ENCODE results near the gene EFTUD2.

Gene EFTUD2

DNA sequence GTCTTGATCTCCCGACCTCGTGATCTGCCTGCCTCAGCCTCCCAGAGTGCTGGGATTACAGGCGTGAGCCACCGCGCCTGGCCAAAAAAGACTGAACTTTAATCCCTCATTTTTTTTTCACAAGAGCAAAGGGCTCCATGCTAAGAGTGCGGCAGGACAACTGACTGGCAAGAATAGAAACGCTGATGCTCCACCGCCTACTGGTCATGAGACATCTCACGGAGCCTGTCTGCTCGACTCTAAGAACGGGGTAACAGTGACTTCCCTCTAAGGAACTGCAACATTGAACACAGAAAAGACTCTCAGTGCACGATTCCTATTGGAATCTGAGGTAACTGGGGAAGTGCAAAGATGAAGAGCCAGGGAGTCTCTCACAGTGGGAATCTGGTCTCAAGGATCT, 27.7 kb downstream of the EFTUD2 start:
- TF ChIP-seq PPARA (CRISPR knock-in tag; IDR thresholded peaks at IDR 0.05; ENCODE audit: borderline replicate concordance) = no peak
- TF ChIP-seq, protein P1, sequence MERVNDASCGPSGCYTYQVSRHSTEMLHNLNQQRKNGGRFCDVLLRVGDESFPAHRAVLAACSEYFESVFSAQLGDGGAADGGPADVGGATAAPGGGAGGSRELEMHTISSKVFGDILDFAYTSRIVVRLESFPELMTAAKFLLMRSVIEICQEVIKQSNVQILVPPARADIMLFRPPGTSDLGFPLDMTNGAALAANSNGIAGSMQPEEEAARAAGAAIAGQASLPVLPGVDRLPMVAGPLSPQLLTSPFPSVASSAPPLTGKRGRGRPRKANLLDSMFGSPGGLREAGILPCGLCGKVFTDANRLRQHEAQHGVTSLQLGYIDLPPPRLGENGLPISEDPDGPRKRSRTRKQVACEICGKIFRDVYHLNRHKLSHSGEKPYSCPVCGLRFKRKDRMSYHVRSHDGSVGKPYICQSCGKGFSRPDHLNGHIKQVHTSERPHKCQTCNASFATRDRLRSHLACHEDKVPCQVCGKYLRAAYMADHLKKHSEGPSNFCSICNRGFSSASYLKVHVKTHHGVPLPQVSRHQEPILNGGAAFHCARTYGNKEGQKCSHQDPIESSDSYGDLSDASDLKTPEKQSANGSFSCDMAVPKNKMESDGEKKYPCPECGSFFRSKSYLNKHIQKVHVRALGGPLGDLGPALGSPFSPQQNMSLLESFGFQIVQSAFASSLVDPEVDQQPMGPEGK (CRISPR knock-in tag; IDR thresholded peaks at IDR 0.05; ENCODE audit: borderline replicate concordance) = no peak
- no peak for ATAC-seq

DNA sequence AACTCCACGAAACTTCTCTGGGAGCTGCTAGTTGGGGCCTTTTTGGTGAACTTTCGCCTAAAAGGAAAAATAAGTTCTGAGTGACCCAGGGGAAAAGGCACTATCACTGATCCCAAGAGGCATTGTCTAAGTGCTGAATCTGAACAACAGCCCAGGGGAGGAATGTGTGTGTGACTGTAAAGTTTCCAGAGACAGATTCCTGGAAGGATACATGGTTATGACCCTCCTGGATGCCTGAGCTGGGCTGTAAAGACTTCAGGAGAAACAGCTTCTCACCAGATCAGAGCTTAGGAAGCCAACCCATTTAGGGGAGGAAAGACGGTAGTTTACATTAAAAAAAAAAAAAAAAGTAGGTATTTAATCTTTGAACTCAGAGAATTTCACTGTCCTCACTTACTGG, 31.4 kb downstream of the EFTUD2 start:
- no peak for ATAC-seq
- TF ChIP-seq, protein P1 (CRISPR knock-in tag; IDR thresholded peaks at IDR 0.05; ENCODE audit: borderline replicate concordance) = no peak
- TF ChIP-seq OSR1 (CRISPR knock-in tag; IDR thresholded peaks at IDR 0.05) (no peak), BACH2 (CRISPR knock-in tag; IDR thresholded peaks at IDR 0.05; ENCODE audit: borderline replicate concordance) (no peak), GLIS3 (CRISPR knock-in tag; IDR thresholded peaks at IDR 0.05) (no peak), ESRRG (CRISPR knock-in tag; IDR thresholded peaks at IDR 0.05) (no peak), ZC3H10 (CRISPR knock-in tag; IDR thresholded peaks at IDR 0.05) (no peak), ZFP30 (CRISPR knock-in tag; IDR thresholded peaks at IDR 0.05) (no peak), SNAI2 (CRISPR knock-in tag; IDR thresholded peaks at IDR 0.05) (no peak)
- TF ChIP-seq, protein P2, sequence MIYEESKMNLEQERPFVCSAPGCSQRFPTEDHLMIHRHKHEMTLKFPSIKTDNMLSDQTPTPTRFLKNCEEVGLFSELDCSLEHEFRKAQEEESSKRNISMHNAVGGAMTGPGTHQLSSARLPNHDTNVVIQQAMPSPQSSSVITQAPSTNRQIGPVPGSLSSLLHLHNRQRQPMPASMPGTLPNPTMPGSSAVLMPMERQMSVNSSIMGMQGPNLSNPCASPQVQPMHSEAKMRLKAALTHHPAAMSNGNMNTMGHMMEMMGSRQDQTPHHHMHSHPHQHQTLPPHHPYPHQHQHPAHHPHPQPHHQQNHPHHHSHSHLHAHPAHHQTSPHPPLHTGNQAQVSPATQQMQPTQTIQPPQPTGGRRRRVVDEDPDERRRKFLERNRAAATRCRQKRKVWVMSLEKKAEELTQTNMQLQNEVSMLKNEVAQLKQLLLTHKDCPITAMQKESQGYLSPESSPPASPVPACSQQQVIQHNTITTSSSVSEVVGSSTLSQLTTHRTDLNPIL (CRISPR knock-in tag; IDR thresholded peaks at IDR 0.05; ENCODE audit: low read depth) = no peak
- TF ChIP-seq, protein P3, sequence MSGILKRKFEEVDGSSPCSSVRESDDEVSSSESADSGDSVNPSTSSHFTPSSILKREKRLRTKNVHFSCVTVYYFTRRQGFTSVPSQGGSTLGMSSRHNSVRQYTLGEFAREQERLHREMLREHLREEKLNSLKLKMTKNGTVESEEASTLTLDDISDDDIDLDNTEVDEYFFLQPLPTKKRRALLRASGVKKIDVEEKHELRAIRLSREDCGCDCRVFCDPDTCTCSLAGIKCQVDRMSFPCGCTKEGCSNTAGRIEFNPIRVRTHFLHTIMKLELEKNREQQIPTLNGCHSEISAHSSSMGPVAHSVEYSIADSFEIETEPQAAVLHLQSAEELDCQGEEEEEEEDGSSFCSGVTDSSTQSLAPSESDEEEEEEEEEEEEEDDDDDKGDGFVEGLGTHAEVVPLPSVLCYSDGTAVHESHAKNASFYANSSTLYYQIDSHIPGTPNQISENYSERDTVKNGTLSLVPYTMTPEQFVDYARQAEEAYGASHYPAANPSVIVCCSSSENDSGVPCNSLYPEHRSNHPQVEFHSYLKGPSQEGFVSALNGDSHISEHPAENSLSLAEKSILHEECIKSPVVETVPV (CRISPR knock-in tag; IDR thresholded peaks at IDR 0.05) = no peak

DNA sequence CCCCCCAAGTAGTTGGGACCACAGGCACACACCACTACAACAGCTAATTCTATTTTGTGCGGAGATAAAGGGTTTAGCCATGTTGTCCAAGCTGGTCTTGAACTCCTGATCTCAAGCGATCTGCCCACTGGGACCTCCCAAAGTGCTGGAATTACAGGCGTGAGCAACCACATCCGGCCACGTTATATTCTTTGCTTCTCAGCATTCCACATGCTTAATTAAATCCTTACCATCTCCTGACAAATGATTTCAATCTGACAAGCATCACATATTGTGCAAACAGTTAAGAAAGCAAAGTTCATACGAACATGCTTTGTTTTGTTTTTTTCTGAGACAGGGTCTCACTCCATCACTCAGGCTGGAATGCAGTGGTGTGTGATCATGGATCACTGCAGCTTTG, 33.3 kb downstream of the EFTUD2 start:
- no peak for ATAC-seq
- TF ChIP-seq ZFP3 (CRISPR knock-in tag; IDR thresholded peaks at IDR 0.05) (no peak), ZFP30 (CRISPR knock-in tag; IDR thresholded peaks at IDR 0.05) (no peak), BACH2 (CRISPR knock-in tag; IDR thresholded peaks at IDR 0.05; ENCODE audit: borderline replicate concordance) (no peak), ARNTL (CRISPR knock-in tag; IDR thresholded peaks at IDR 0.05; ENCODE audit: borderline replicate concordance, low read depth) (no peak), ESRRG (CRISPR knock-in tag; IDR thresholded peaks at IDR 0.05) (no peak), ZNF565 (CRISPR knock-in tag; conservative IDR thresholded peaks at IDR 0.05; ENCODE audit: low read depth) (no peak), ZNF70 (CRISPR knock-in tag; IDR thresholded peaks at IDR 0.05) (no peak), ISL1 (CRISPR knock-in tag; IDR thresholded peaks at IDR 0.05) (no peak), SNAI2 (CRISPR knock-in tag; IDR thresholded peaks at IDR 0.05) (no peak)
- TF ChIP-seq, protein P4, sequence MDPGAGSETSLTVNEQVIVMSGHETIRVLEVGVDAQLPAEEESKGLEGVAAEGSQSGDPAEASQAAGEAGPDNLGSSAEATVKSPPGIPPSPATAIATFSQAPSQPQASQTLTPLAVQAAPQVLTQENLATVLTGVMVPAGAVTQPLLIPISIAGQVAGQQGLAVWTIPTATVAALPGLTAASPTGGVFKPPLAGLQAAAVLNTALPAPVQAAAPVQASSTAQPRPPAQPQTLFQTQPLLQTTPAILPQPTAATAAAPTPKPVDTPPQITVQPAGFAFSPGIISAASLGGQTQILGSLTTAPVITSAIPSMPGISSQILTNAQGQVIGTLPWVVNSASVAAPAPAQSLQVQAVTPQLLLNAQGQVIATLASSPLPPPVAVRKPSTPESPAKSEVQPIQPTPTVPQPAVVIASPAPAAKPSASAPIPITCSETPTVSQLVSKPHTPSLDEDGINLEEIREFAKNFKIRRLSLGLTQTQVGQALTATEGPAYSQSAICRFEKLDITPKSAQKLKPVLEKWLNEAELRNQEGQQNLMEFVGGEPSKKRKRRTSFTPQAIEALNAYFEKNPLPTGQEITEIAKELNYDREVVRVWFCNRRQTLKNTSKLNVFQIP (CRISPR knock-in tag; IDR thresholded peaks at IDR 0.05; ENCODE audit: borderline replicate concordance, low read depth) = no peak

DNA sequence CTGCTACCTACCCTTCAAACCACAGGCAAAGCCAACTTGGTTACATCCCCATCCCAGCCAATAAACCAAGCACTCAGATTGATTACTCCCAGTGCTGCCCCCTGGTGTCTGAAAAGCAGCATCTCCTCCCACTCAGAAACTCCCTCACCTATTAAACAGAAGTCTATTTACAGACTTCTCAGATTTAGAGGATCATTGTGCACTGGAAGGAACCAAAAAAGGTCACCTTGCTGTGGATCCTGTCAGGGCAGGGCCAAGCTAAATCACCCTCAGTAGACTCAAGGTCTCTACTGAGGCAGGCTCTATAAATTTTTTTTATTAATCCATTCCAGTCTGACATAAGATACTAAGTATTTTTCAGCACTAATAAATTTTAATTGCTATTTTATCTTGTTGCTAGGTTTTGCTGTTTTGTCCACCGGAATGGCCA, 34.0 kb downstream of the EFTUD2 start:
- TF ChIP-seq, protein P2 (CRISPR knock-in tag; IDR thresholded peaks at IDR 0.05; ENCODE audit: low read depth) = no peak
- TF ChIP-seq ZNF8 (CRISPR knock-in tag; IDR thresholded peaks at IDR 0.05) = no peak
- TF ChIP-seq TCF4 (CRISPR knock-in tag; IDR thresholded peaks at IDR 0.05; ENCODE audit: borderline replicate concordance) = no peak
- TF ChIP-seq ZC3H10 (CRISPR knock-in tag; IDR thresholded peaks at IDR 0.05) = no peak
- TF ChIP-seq ZFP30 (CRISPR knock-in tag; IDR thresholded peaks at IDR 0.05) = no peak
- TF ChIP-seq, protein P1 (CRISPR knock-in tag; IDR thresholded peaks at IDR 0.05; ENCODE audit: borderline replicate concordance) = no peak
- no peak for TF ChIP-seq ZFP3 (CRISPR knock-in tag; IDR thresholded peaks at IDR 0.05)
- no peak for TF ChIP-seq BACH2 (CRISPR knock-in tag; IDR thresholded peaks at IDR 0.05; ENCODE audit: borderline replicate concordance)
- no peak for TF ChIP-seq ARNTL (CRISPR knock-in tag; IDR thresholded peaks at IDR 0.05; ENCODE audit: borderline replicate concordance, low read depth)
- TF ChIP-seq SNAI2 (CRISPR knock-in tag; IDR thresholded peaks at IDR 0.05) = no peak
- no peak for TF ChIP-seq TOX (CRISPR knock-in tag; IDR thresholded peaks at IDR 0.05; ENCODE audit: borderline replicate concordance)
- TF ChIP-seq ZNF70 (CRISPR knock-in tag; IDR thresholded peaks at IDR 0.05) = no peak
- TF ChIP-seq, protein P4 (CRISPR knock-in tag; IDR thresholded peaks at IDR 0.05; ENCODE audit: borderline replicate concordance, low read depth) = no peak
- TF ChIP-seq OSR1 (CRISPR knock-in tag; IDR thresholded peaks at IDR 0.05) = no peak
- no peak for TF ChIP-seq RARB (CRISPR knock-in tag; IDR thresholded peaks at IDR 0.05)
- no peak for TF ChIP-seq ZNF565 (CRISPR knock-in tag; conservative IDR thresholded peaks at IDR 0.05; ENCODE audit: low read depth)
- peak; percentile 90 for ATAC-seq

Data from SK-N-SH treated with all-trans-retinoic acid at 6 μM for 48 hours (cell line).